ENCODE measurements around the gene HSBP1.

Gene HSBP1

DNA sequence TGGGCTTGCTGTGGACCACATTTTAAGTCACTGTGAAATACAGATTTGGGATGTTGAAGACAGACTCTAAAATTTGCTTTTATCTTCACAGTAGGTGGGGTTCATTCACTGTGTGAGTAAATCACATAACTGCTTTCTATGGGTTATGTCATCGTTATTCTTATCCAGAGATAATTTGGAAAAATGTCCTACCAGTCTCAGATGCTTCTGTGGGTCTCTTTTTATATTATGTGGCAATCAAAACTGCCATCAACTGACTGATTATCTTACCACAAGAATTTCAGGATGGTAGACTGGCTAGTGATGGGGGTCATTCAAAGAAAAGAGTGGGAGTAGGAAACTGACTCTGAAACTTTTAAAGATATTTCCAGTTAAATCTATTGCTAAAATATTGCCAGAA lies 3.1 kb downstream of the HSBP1 start:
- in situ Hi-C loops (cut with MboI; ENCODE audit: low sequenced_read_pairs): no loop called here
- Histone ChIP-seq H3K27me3 (ENCODE audit: low read depth) (no peaks in the 10 kb centered on the region), H3K9me3 (no peaks in the 10 kb centered on the region), H3K4me3 (no peak overlapping the region), H3K4me1 (peaks cover 52% of the 10 kb centered on the region), H3K36me3 (replicated peaks) (peaks cover 17% of the 10 kb centered on the region)
- DNase-seq (ENCODE audit: low spot score in 2 of 2): no peak

DNA sequence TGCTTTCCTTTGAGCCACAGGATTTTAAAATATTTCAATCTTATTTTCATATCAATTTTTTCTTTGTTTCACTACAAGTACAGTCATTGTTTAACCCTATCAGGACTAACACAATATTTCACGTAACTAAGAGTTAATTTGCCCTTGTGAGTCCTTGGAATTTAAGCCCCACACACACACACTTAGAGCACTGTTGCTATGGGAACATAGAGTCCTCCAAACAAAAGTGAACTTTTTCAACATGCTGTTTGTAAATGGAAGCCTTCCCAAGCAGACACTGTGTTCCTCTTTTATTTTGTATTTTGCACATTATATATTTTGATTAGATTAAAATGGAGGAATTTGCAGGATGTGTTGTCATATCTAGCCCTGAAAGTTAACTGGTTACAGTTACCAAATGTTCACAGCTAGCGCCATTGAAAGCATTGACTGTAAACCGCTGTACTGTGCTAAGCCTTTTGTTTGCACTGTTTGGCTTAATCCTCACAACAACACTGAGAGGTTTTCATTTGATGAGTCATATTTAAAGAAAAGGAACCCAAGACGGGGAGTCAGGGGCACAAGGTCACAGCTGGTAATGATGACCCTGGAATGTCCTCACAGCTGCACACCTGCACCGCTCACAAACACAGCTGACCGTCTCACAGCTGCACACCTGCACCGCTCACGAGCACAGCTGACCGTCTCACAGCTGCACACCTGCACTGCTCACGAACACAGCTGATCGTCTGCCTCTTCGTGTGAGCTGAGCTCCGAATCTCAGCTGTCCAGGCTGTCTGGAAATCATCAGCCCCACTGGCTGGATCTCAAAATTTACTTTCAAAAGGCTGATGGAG lies 6.3 kb downstream of the HSBP1 start:
- peaks cover 46% of the 10 kb centered on the region for H3K4me1 ChIP-seq
- no peaks in the 10 kb centered on the region for H3K9me3 ChIP-seq
- no peak overlapping the region for H3K4me3 ChIP-seq
- no peaks in the 10 kb centered on the region for H3K27me3 ChIP-seq (ENCODE audit: low read depth)
- peaks cover 15% of the 10 kb centered on the region for H3K36me3 ChIP-seq (replicated peaks)
- peak; percentile 78 to 96 for DNase-seq (ENCODE audit: low spot score in 2 of 2)
- in situ Hi-C loops (cut with MboI; ENCODE audit: low sequenced_read_pairs): no loop called here

DNA sequence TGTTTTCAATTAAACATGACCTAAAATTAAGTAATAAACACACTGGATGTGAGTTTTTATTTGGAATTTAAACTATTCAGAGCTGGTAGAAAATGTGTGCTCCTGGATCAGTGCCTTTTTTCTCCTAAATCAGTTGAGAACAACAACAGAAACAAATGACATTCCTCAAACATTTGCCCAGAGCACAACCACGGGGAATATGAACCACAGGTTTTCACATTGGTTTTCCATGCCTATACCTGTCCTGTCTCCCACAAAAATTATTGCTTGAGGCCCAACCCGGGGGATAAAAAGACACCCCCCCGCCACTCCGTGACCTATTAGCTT lies 6.8 kb downstream of the HSBP1 start:
- H3K4me3 ChIP-seq: no peak overlapping the region
- no peak for DNase-seq (ENCODE audit: low spot score in 2 of 2)
- no peaks in the 10 kb centered on the region for H3K9me3 ChIP-seq
- in situ Hi-C loops (cut with MboI; ENCODE audit: low sequenced_read_pairs): no loop called here
- H3K4me1 ChIP-seq: peaks cover 45% of the 10 kb centered on the region
- H3K36me3 ChIP-seq (replicated peaks): peaks cover 15% of the 10 kb centered on the region
- no peaks in the 10 kb centered on the region for H3K27me3 ChIP-seq (ENCODE audit: low read depth)

DNA sequence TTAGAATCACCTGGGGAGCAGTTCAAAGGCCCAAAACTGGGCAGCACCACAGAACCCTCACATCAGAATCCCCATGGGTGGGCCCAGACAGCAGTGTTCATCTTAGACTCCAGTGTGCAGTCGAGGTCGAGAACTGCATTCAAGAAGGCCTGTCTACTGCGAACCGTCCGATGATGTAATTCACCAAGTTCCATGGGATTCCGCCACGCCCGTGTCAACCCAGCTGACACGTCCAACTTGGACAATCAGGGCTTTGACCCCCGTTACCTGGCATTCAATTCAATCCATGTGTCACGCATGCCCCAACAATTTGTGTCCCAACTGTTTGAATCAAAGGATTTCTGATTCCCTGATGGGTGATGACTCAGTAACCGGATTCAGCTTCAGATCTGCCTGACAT lies 9.2 kb downstream of the HSBP1 start:
- DNase-seq (ENCODE audit: low spot score in 2 of 2): no peak
- Histone ChIP-seq H3K9me3 (no peaks in the 10 kb centered on the region), H3K4me3 (no peak overlapping the region), H3K4me1 (peaks cover 26% of the 10 kb centered on the region), H3K36me3 (replicated peaks) (no peaks in the 10 kb centered on the region), H3K27me3 (ENCODE audit: low read depth) (no peaks in the 10 kb centered on the region)
- in situ Hi-C loops (cut with MboI; ENCODE audit: low sequenced_read_pairs): no loop called here

DNA sequence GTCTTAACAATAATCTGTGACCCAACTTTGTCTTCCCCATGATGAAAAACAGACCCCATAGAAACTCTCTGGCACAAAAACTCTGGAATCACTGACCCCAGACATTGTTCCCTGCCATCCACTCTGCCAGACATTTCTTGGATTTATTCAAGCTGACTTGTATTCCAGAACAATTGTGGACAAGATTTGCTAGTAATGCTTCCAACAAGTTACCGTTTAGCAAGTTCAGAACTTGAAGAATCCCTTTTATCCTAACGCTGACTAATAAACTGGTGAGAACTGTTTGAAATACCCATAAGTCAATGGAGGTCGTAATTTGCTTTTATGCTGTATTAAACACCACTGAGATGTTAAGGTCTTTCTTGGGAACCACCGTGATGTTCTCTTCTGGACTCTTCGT lies 10.5 kb downstream of the HSBP1 start:
- Histone ChIP-seq H3K4me3 (no peak overlapping the region), H3K9me3 (no peaks in the 10 kb centered on the region), H3K36me3 (replicated peaks) (no peaks in the 10 kb centered on the region), H3K27me3 (ENCODE audit: low read depth) (no peaks in the 10 kb centered on the region), H3K4me1 (peaks cover 16% of the 10 kb centered on the region)
- DNase-seq (ENCODE audit: low spot score in 2 of 2): no peak
- in situ Hi-C loops (cut with MboI; ENCODE audit: low sequenced_read_pairs): no loop called here

DNA sequence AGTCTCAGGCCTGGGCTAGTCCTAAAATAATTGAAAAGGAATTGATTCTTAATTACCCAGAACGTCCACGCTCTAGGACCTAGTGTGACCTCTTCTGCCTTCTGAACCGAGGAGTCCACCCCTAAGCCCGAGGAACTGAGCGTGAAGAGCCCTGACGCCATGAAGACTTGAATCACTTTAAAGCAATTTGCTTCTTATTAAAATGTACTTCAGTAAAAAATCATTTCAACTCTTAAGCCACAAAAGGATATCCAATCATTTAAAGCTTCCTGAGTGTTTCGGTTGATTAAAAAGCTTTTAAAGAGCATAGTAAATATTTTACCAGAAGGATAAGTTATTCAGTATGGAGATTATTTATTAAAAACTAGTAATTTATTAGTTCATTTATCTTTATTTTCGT lies 11.6 kb downstream of the HSBP1 start:
- in situ Hi-C loops (cut with MboI; ENCODE audit: low sequenced_read_pairs): no loop called here
- no peaks in the 10 kb centered on the region for H3K27me3 ChIP-seq (ENCODE audit: low read depth)
- DNase-seq (ENCODE audit: low spot score in 2 of 2): no peak
- peaks cover 7% of the 10 kb centered on the region for H3K4me1 ChIP-seq
- H3K4me3 ChIP-seq: no peak overlapping the region
- no peaks in the 10 kb centered on the region for H3K36me3 ChIP-seq (replicated peaks)
- H3K9me3 ChIP-seq: no peaks in the 10 kb centered on the region

DNA sequence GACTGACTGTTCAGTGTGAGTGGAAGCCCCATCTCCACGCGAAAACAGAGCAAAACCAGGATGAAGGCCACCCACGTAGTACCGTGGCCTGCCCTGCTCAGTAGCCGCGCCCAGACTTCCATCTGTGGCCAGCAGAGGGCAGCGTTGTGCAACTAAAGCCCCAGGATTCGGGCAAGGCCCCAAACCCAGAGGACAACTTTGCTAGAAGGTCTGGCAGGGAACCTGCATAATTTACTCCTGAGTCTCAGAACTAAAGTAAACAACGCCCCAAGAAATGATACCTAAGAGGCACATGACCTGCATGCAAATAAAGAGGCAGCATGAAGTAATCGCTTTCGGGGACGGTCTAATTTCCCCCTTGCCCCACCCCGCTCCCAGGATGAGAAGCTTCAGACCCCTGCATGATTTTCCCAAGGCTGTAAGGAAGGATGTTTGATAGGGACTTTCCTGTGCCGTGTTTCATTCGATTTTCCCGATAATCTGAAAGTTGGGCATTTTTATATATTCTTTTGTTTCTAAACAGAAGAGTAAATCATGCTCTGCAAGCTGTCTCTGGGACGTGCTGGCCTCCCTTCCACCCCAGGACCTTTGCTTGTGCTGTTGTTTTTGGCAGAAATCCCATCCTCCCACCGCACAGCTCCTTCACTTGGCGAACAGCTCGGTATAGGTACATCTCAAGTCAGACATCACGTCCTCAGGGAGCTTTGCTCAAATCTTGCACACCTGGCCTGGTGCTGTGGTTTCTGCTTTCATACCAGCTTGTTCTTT lies 18.6 kb downstream of the HSBP1 start:
- DNase-seq (ENCODE audit: low spot score in 2 of 2): peak; percentile 77 to 92
- H3K4me1 ChIP-seq: peaks cover 9% of the 10 kb centered on the region
- H3K27me3 ChIP-seq (ENCODE audit: low read depth): no peaks in the 10 kb centered on the region
- H3K36me3 ChIP-seq (replicated peaks): no peaks in the 10 kb centered on the region
- H3K9me3 ChIP-seq: no peaks in the 10 kb centered on the region
- in situ Hi-C loops (cut with MboI; ENCODE audit: low sequenced_read_pairs): loop anchor here (10.0 kb wide), 1 partner anchor 228 kb away; no protein-coding TSS in a partner anchor
- H3K4me3 ChIP-seq: no peak overlapping the region

DNA sequence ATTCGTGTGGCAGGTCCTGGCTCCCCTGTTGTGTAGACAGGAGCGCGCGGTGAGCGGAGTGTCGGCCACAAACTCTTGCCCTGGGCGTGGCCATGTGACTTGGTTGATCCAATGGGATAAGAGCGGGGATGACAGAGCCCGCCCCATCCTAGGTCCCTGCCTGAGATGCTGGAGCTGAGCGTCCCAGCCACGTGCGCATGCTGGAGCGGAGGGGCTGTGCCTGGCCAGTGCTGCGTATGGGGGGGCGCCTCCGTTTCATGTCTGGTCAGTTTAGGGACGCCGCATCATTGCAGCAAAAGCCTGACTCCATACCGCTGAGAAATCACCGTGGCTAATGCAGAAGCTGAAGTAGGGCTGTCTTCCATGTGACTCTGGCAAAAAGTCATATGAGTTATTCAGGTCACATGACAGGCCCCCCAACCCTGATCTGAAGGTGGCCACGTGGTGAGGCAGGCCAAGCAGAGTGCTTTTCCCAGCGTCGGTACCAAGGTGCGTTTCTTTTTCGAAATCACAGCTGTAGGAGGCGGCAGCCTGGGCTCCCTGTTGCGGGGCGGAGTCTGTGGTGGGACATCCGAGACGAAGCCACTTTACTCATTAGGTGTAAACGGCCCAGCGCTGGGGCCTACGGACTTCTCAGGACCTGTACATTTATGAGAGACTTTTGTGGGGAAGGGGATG lies 22.5 kb downstream of the HSBP1 start:
- no peaks in the 10 kb centered on the region for H3K9me3 ChIP-seq
- no peaks in the 10 kb centered on the region for H3K27me3 ChIP-seq (ENCODE audit: low read depth)
- H3K36me3 ChIP-seq (replicated peaks): no peaks in the 10 kb centered on the region
- peaks cover 25% of the 10 kb centered on the region for H3K4me1 ChIP-seq
- no peak overlapping the region for H3K4me3 ChIP-seq
- no peak for DNase-seq (ENCODE audit: low spot score in 2 of 2)
- in situ Hi-C loops (cut with MboI; ENCODE audit: low sequenced_read_pairs): no loop called here

DNA sequence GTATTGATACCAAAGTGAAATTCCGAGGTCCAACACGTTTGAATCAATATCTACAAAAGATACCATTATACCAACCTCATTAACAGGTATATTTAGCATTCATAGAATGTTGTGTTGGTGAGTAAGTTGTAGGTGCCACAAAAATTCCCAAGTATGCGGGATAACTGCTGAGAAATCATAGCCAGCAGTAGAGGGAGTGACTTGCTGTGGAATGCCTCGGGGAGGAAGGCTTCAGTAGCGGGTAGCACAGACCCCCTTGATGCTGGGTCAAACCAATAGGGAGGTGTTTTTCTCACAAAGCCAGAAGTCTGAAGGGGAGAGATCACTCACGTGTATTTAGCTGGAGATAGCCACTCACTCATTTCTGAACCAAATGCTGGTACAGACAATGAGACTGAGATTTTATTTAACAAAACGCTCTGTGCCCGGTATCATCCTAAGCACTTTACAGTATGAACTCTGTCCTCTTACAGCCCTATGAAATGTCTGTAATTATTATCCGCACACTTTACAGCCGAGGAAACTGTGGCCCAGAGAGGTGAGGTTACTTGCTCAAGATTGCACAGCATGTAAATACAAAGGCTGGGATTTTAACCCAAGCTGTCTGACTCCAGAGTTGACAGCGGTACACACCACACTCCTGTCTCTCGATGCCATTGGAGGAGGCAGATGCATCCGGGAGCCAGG lies 23.1 kb downstream of the HSBP1 start:
- Histone ChIP-seq H3K36me3 (replicated peaks) (no peaks in the 10 kb centered on the region), H3K4me3 (no peak overlapping the region), H3K4me1 (peaks cover 32% of the 10 kb centered on the region), H3K27me3 (ENCODE audit: low read depth) (no peaks in the 10 kb centered on the region), H3K9me3 (no peaks in the 10 kb centered on the region)
- no peak for DNase-seq (ENCODE audit: low spot score in 2 of 2)
- in situ Hi-C loops (cut with MboI; ENCODE audit: low sequenced_read_pairs): no loop called here

DNA sequence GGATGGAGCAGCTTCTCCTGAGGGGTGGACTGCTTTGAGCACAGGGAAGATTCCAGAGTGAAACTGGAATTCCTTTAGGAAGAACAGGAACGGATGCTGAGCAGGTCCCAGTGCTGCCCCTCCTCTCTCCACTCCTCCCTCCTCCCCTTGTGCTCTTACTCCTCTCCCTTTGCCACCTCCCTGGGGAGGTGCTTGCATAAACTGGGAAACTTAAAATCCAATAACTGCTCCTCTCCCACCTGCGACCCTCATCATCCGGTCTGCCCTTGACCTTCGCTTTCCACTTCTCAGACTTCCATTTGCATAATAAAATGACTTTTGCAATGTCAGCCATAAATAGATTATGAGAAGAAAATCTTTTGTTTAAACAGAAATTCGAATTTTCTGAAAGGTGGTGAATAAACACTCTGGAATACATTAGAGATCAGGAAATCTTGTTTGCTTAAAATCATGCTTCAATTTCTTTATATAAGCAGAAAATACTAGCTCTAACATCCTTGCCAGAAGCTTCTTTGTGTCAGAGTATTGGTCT lies 23.7 kb downstream of the HSBP1 start:
- Histone ChIP-seq H3K9me3 (no peaks in the 10 kb centered on the region), H3K27me3 (ENCODE audit: low read depth) (no peaks in the 10 kb centered on the region), H3K4me3 (no peak overlapping the region), H3K4me1 (peaks cover 35% of the 10 kb centered on the region), H3K36me3 (replicated peaks) (no peaks in the 10 kb centered on the region)
- in situ Hi-C loops (cut with MboI; ENCODE audit: low sequenced_read_pairs): no loop called here
- peak; percentile 63 to 68 for DNase-seq (ENCODE audit: low spot score in 2 of 2)

DNA sequence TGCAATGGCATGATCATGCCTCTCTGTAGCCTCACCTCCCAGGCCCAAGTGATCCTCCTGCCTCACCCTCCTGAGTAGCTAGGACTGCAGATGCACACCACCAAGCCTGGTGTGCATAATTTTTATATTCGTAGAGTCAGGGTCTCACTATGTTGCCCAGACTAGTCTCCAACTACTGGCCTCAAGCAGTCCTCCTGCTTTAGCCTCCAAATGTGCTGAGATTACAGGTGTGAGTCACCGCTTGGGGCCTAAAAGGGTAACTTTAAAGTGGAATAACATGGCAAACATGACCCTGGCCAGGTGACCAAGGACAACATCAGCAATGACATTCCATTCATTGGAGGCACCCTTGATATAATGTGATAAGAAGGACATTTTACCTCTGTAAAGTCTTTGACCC lies 26.1 kb downstream of the HSBP1 start:
- H3K27me3 ChIP-seq (ENCODE audit: low read depth): no peaks in the 10 kb centered on the region
- in situ Hi-C loops (cut with MboI; ENCODE audit: low sequenced_read_pairs): no loop called here

DNA sequence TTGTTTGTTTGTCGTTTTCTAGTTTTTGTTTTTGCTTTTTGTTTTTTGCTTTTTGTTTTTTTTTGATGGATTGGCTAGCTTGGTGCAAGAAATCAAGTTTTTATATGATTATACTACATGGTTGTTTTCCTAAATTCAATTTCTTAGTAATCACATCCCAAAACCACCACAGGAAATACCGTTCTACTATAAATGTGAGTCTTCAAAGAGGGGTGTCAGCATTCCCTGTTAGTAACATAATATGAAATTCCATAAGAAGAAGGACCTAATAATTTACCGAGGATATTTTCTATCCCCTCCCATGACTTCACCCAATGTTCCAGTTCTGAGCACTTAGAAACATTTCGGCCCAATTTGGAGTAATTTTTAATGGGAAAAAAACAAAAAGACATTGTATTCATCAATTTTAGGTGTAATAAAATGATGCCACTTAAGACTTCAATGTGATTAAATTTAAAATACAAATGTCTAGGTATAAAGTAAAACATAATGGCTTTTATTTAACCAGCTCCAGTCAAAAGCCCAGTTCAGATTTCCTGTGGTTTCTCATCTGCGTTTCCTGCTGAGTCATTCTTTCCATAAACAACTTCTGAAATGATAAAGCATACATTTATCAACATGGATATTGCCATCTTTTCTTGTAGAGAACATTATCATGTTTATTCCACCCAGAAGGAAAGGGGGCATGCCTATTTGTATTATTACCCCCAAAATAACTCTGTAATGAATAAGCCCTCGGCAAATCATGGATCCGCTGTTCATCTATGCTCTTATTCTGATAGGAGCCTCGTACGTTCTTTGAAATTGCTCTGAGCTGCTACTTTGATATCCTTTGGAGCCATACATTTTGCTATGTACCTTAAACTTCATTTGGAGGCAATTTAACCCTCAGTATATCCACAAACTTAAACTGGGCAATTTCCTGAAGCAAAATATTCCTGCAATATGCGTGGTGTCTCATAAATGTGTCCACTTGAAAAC lies 28.1 kb downstream of the HSBP1 start:
- Histone ChIP-seq H3K9me3 (no peaks in the 10 kb centered on the region), H3K4me3 (no peak overlapping the region), H3K4me1 (peaks cover 55% of the 10 kb centered on the region), H3K36me3 (replicated peaks) (no peaks in the 10 kb centered on the region), H3K27me3 (ENCODE audit: low read depth) (no peaks in the 10 kb centered on the region)
- in situ Hi-C loops (cut with MboI; ENCODE audit: low sequenced_read_pairs): no loop called here
- DNase-seq (ENCODE audit: low spot score in 2 of 2): peak in 1 of 2 experiments; percentile 3

More for the DNA sequence above, 26.1 kb downstream of the HSBP1 start:
- H3K4me3 ChIP-seq: no peak overlapping the region
- H3K9me3 ChIP-seq: no peaks in the 10 kb centered on the region
- no peak for DNase-seq (ENCODE audit: low spot score in 2 of 2)
- H3K4me1 ChIP-seq: peaks cover 42% of the 10 kb centered on the region
- H3K36me3 ChIP-seq (replicated peaks): no peaks in the 10 kb centered on the region
